Measurements from ENCODE around the gene PDCD11.

Gene PDCD11

DNA sequence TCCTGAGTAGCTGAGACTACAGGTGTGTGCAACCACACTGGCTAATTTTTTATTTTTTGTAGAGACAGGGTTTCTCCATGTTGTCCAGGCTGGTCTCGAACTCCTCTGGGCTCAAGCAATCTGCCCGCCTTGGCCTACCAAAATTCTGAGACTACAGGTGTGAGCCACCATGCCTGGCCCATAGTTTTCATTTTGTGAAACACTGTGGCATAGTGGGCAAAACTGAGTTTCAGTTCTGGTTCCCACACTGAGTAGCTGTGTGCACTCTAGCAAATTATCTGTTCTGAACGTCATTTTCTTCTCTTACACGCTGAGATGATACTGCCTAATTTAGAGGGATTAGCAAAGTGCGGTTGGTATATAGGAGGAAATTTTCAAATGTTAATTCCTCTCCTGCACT, 13.7 kb upstream of the PDCD11 start:
- DNase-seq (ENCODE audit: low read depth): no peak
- H3K4me3 ChIP-seq (ENCODE audit: control insufficient read depth, low read depth, low read length): no peak overlapping the region
- TF ChIP-seq, protein P1, sequence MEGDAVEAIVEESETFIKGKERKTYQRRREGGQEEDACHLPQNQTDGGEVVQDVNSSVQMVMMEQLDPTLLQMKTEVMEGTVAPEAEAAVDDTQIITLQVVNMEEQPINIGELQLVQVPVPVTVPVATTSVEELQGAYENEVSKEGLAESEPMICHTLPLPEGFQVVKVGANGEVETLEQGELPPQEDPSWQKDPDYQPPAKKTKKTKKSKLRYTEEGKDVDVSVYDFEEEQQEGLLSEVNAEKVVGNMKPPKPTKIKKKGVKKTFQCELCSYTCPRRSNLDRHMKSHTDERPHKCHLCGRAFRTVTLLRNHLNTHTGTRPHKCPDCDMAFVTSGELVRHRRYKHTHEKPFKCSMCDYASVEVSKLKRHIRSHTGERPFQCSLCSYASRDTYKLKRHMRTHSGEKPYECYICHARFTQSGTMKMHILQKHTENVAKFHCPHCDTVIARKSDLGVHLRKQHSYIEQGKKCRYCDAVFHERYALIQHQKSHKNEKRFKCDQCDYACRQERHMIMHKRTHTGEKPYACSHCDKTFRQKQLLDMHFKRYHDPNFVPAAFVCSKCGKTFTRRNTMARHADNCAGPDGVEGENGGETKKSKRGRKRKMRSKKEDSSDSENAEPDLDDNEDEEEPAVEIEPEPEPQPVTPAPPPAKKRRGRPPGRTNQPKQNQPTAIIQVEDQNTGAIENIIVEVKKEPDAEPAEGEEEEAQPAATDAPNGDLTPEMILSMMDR (conservative IDR thresholded peaks at IDR 0.05; ENCODE audit: control insufficient read depth, insufficient read depth, low read depth, low read length): no peak

DNA sequence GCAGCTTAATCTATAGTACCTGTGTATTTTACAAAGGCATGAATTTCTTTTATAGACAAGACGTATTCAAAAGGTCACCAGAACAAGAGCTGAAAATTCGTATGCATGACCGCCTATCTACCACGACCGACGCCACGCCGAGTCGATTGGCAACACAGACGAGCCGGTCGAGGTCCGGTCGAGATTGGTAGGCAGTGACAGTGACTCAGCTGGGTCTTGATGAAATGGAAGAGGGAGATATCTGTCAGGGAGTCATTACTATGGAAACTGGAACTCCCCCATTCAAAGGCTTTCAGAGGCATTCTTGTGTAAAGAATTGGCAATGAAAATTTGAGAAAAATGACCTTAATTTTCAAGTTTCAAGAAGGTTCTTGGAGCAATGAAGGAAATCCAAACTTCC, 2.2 kb upstream of the PDCD11 start:
- DNase-seq (ENCODE audit: low read depth): peak; percentile 4
- no peak overlapping the region for H3K4me3 ChIP-seq (ENCODE audit: control insufficient read depth, low read depth, low read length)
- TF ChIP-seq, protein P1 (conservative IDR thresholded peaks at IDR 0.05; ENCODE audit: control insufficient read depth, insufficient read depth, low read depth, low read length): no peak

DNA sequence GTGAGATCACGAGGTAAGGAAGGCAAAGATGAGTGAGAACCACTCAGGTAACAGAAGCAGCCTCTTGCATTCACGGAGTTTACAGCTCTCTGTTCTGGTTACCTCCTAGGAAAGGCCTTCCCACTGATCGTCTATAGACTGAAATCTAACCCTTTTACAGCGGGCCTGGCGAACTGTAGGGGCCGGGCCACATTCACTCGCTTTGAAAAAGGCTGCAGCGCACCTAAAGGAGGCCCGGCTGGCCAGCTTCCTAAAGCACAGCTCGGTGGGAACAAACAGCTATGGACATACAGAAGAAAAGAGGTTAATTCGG, 716 bp upstream of the PDCD11 start:
- peak; percentile 0 for DNase-seq (ENCODE audit: low read depth)
- peak overlapping the region; percentile 97 for H3K4me3 ChIP-seq (ENCODE audit: control insufficient read depth, low read depth, low read length)
- TF ChIP-seq, protein P1 (conservative IDR thresholded peaks at IDR 0.05; ENCODE audit: control insufficient read depth, insufficient read depth, low read depth, low read length): no peak

DNA sequence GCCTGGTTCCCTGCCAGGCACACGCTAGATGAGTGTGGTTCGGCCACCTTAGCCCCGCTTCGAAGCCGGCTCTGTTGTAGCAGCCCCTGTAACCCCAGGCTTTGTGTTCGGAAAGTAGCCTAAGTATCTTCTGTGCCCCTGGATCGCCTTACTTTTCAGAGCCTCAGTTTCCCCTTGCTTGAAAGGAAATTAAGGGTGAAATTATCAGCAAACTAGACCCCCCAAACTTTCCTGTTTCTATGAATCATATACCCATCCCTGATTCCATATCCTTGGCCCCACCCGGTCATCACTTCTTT, 312 bp downstream of the PDCD11 start:
- no peak for DNase-seq (ENCODE audit: low read depth)
- TF ChIP-seq, protein P1 (conservative IDR thresholded peaks at IDR 0.05; ENCODE audit: control insufficient read depth, insufficient read depth, low read depth, low read length): no peak
- H3K4me3 ChIP-seq (ENCODE audit: control insufficient read depth, low read depth, low read length): peak overlapping the region; percentile 97

DNA sequence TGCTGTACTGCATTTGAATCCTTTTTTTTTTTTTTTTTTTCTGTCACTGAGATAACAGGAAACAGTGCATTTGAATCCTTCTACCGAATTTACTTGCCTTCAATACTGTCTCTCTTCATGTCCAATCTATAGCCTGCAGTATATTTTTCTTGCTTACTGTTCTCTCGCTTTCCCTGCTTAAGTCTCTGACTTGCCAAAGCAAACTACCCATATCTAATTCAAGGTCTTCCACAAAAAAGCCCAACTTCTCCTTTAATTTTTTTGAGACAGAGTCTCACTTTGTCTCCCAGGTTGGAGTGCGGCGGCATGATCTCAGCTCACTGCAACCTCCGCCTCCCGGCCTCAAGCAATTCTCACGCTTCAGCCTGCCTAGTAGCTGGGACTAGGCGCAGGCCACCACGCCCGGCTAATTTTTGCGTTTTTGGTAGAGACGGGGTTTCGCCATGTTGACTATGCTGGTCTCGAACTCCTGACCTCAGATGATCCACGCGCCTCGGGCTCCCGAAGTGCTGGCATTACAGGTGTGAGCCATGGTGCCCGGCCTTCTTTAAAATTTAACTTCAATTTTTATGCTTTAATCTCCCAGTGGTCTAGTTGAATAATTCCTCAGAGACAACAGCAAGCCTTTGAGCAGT, 882 bp downstream of the PDCD11 start:
- peak; percentile 8 for DNase-seq (ENCODE audit: low read depth)
- TF ChIP-seq, protein P1 (conservative IDR thresholded peaks at IDR 0.05; ENCODE audit: control insufficient read depth, insufficient read depth, low read depth, low read length): no peak
- H3K4me3 ChIP-seq (ENCODE audit: control insufficient read depth, low read depth, low read length): peak overlapping the region; percentile 97

DNA sequence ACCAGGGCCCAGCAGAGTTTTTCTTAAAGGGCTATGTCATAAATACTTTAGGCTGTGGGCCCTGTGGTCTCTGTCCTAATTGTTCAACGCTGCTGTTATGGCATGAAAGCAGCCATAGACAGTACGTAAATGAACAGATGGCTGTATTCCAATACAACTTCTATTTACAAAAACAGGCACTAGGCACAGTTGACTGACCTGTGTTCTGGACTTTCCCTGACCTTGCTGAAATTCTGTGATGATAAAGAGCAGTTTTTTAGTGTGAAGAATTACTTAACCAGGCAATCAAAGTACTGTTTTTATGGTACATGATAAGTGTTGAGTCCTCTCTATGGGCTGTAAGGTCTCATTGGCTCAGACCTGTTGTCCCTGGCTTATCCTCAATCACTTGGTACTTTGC, 17.1 kb downstream of the PDCD11 start:
- DNase-seq (ENCODE audit: low read depth): no peak
- H3K4me3 ChIP-seq (ENCODE audit: control insufficient read depth, low read depth, low read length): no peak overlapping the region
- TF ChIP-seq, protein P1 (conservative IDR thresholded peaks at IDR 0.05; ENCODE audit: control insufficient read depth, insufficient read depth, low read depth, low read length): no peak

DNA sequence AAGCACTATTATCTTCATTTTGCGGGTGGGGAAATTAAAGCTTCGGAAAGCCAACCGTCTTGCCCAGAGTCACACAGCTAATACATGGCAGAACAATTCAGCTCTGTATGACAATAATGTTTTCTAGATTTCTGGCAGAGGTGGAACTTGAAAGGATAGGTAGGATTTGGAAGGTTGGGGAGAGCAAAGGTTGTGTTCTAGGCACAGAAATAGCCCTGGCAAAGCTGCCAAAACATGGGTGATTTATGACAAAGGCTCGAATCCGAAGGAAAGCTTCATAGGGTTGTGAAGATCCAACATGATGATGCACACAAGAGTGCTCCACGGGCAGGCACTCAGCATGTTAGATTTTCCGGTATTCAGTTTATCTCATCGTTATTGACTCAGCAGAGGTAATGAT, 19.2 kb downstream of the PDCD11 start:
- TF ChIP-seq, protein P1 (conservative IDR thresholded peaks at IDR 0.05; ENCODE audit: control insufficient read depth, insufficient read depth, low read depth, low read length): no peak
- DNase-seq (ENCODE audit: low read depth): no peak
- H3K4me3 ChIP-seq (ENCODE audit: control insufficient read depth, low read depth, low read length): no peak overlapping the region
